ENCODE data around the gene DDX25.

DNA sequence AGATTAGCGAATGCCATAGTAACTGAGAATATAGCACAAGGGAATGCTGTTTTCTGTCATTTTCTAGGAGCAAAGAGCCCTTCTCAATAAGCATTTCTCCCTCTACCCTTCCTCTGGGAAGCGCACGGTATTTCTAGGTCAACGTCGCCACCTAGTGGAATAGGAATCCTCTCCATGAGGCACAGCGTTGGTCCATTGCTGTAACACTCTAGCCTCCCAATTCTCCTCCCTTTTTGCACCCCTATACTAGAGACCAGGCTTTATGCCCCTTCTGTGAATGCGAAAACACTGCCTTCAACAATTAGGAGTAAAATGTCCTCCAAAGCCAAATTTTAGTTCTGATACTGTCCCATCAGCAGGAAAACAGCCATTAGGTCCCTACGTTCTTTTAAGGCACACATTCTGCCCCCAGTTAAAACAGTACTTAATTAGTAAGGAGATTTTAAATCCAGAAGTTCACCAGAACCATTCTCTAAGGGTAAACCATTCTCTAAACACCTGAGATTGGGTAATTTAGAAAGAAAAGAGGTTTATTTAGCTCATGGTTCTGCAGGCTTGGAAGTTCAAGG, 29.7 kb upstream of the DDX25 start:
- TF ChIP-seq EZH2 (IDR thresholded peaks at IDR 0.05; ENCODE audit: low read depth) (no peak), CTCF (conservative IDR thresholded peaks at IDR 0.05) (peak; percentile 78)

Measured in PC-9 (cell line).